HG03060 (cell line): ENCODE data around the gene ARHGAP22.

Source experiments
- ATAC-seq: cut with Tn5 transposase; IDR thresholded peaks from one replicate; pipeline ENCODE4 v1.9.1; 2021; ENCODE audit warnings: low read depth, moderate number of reproducible peaks; ENCODE audit not compliant: unreplicated experiment

The ARHGAP22 gene

DNA sequence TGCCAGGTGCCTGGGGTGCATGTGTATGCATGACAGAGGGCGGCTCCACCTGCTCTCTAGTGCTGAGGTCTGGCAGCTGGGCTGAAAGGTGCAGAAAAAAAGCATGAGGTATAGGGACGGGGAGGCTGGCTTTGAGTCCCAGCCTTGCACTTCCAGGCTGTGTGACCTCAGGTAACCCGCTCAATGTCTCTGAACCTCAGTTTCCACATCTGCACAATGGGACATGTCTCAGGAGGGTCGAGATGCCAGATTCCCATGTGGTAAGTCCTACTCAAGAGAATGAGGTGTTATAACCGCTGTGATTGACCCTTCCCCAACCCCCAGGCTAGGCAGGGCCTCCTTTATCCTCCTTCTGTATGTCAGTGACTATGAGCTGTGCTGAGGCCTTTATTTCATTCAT, 48.8 kb downstream of the ARHGAP22 start:
- ATAC-seq, result no peak

DNA sequence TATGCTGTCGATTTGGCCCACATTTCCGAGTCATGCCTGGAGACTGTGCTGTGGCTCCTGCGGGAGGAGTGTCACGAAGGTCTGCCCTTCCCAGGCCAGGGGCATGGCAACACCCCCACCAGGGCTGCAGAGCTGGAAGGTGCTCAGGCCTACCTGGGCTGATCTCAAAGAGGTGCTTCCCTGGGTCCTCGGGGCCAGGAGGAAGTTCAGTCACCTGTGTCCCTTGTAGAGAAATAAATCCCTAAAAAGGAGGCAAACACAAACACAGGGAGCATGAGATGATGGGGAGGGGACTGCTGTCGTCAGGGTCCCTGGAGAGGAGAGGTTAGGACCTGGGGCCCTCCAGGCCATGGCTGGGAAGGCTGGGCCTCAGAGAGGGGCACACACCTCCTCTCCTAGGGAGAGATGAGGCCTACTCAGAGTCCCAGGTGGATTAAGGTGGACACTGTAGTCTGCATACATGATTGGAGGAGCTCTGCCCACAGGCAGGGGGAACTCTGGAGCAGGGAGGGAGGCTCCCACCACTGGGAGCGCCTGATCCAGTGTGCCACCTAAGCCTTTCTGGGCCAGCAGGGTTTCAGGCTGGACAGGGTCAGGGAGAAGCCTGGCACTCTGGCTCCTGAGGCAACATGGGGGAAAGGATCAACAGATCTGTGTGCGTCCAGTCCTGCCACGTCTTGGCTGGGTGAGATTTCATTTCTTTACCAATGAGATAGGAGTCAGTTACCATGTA, 49.4 kb downstream of the ARHGAP22 start:
- ATAC-seq, result no peak

DNA sequence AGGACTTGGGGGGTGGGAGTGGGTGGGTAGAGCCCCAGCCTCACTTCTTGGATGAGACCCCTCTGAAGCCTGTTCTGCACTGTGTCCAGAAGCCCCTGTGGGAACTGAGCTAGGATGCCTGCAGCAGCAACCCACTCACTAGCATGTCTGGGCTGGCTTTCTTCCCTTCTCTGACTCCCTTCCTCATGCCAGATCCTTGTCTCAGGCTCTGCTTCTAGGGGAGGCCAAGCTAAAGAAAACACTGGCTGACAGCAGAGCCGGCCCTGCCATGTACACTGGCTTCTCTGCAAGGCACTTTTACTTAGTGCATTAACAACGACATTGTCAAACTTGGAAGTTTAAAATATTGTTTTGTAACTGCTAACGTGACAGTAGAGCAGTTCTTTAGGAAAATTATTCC, 50.2 kb downstream of the ARHGAP22 start:
- no peak for ATAC-seq

DNA sequence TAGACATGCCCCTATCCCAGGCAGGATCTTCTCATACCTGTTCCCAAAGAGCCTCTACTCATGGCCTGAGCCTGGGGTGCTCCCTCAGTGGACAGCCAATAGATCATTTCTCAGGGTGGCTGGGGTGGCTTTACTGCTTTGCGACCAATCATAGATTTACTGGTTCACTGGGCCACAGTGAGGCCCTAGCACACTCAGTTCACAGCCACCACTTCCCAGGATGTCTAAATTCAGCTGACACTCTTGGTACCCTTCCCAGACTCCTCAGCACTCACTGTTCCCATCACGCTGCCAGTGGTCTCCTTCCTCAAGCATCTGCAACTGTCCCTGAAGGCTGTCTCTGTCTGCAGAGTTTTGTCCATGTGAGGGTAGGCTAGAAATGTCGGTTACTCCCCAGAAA, 50.6 kb downstream of the ARHGAP22 start:
- ATAC-seq, result no peak

DNA sequence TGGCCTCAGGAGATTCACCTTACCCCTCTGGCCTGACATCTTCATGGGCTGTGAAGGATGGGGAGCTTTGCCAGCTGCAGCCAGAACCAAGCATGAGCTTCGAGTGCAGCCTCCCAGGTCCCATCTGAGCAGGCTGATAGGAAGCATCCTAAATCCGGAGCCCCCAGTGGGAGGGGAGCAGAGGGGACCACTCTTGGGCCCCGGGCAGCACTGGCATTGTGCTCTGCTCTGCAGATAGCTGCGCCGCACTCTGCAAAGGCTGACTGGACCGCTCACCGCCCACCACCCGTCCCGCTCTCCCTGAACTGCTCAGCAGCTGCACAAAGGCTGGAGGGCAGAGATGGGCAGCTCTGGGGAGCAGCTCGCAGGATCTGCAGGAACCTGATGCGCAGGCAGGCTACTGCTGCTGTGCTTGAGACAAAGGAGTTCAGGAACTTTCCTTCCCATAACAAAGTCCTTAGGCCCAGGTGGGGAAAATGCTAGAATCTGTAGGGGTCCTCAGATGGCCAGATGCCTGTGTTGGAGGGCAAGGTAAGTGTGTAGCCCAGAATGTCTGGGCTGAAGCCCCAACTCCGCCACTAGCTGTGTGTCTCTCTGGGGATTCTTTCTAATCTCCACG, 51.8 kb downstream of the ARHGAP22 start:
- no peak for ATAC-seq

DNA sequence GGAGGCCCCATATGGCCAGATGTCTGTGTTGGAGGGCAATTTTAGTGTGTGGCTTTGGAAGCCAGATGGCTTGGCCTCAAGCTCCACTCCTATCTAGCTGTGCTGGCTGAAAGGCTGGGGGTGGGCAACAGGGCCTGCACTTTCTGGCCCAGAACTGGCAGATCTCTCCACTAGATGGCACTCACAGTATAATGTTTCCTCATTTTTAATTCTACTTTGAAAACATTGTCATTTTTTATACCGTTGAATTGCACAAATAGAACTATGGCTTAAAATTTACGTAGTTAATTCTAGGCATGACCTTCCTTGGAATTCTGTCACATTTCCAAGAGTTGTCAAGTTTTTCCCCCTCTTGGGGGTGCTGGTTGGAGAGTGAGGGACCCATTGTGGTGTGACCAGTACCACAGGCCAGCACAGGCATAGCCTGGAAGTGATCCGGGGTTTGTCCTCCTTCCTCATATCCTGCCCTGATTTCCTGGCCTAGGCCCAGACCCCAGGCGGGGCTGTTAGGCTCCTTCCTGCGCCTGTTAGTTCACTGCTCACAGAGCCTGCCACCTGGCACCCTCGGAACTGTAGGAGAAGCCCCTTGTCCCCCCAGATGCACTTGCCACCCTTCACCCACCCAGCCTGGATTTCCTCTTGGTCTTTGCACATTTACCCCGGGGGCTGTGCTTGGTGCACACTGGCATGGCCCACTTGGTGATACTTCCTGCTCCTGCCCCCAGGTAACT, 52.8 kb downstream of the ARHGAP22 start:
- no peak for ATAC-seq

DNA sequence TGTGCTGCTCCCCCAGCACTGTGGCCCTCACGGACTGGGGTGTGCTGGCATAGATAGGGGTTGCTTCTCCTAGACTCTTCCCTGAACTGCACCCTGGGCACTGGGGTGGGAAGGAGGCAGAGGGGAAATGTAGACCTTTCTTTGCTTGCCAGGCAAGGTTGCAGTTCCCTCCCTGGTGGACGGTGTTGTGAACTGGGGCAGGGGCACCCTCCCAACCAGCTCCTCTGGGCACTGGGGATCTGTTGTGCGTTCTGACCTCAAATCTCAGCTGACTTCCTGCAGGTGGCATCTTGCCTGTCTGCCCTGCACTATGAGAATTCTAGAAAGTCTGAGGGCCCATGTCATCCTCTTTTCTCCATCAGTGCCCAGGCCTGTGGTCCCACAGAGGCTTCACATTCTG, 53.9 kb downstream of the ARHGAP22 start:
- ATAC-seq, result no peak

DNA sequence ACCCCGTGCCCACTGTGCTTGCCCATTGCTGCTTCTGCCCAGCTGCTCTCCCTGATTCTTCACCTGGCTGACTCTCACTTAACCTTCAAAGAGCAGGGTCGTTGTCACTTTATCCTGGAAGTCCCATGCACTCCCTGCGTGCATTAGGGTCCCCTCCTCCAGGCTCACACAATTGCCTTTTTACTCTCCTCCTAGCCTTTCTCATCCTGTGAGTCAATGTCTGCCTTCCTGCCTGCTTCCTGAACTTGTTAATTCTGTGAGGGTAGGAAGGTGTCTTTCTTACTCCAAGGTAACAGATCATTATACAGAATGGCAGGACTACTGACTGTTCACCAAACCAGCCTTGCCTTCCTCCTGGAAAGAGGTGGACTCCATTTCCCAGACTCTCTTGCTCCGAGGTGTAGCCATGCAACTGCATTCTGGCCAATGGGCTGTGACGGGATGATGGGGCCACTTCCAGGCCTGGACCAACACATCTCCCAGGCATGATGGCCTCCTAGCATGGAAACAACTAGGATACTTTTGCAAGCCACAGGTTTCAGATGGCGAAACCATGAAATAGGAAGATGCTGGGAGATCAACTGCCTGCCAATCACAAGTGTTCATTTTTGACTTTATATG, 54.7 kb downstream of the ARHGAP22 start:
- ATAC-seq, result no peak

DNA sequence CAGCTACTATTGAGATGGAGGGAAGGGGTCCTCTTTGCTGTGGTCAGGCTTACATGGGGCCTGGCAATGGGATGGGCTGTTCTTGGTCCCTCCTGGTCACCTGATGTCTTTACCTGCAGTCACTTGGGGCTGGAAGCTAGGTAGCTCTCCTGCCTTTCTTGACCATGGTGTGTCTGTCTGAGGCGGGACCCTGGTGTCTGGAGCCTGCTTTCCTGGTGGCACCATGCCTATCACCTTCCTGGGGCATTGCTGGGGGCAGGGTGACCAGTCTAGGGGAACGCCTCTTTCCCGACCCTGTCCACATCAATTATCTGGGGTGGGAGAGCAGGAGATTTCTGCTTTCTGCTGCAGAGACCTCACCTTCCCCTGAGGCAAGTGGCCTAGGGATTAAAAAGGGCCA, 55.6 kb downstream of the ARHGAP22 start:
- no peak for ATAC-seq

DNA sequence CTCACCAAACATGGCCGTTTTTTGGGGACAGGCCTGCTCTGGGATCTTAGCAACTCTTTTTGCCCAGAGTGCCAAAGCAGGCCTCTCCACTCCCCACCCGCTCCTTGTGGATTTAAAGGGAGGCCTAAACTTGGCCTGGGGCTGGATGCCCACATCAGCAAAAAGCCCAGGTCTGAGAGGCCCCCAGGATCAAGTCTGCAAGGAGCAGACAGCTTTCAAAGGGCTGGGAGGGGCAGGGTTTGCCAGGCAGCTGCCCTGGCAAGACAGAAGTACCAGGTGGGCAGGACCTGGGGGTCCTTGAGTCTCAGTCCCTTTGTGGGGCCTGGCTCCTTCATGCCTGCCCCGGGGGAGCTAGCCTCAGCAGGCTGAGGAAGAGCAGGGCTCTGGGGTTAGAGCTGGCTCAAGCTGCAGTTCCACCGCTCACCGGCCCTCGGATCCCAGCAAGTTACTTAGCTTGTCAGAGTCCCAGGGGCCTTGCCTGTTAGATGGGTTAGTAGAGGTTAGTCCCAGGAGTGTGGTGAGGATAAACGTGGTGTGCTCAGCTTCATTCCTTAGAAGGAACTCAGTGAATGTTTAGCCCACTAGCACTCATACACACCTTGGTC, 56.2 kb downstream of the ARHGAP22 start:
- no peak for ATAC-seq

DNA sequence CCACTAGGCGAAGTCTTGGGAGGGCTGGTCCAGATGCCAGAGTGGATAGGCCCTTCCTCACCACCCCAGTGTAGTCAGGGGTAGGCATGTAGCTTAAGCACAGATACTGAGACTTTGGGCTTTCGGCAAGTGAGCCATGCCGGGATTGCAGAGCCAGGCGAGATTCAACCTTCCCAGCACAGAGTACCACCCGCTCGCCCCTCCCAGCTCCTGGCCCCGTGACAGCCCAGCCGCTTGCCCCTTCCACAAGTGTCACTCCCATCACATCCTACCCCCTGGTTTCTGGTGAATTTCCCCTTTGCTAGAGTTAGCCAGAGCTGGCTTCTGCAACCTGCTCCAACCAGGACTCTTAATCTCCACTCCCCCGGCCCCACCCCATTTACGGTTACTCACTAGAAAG, 56.9 kb downstream of the ARHGAP22 start:
- no peak for ATAC-seq

DNA sequence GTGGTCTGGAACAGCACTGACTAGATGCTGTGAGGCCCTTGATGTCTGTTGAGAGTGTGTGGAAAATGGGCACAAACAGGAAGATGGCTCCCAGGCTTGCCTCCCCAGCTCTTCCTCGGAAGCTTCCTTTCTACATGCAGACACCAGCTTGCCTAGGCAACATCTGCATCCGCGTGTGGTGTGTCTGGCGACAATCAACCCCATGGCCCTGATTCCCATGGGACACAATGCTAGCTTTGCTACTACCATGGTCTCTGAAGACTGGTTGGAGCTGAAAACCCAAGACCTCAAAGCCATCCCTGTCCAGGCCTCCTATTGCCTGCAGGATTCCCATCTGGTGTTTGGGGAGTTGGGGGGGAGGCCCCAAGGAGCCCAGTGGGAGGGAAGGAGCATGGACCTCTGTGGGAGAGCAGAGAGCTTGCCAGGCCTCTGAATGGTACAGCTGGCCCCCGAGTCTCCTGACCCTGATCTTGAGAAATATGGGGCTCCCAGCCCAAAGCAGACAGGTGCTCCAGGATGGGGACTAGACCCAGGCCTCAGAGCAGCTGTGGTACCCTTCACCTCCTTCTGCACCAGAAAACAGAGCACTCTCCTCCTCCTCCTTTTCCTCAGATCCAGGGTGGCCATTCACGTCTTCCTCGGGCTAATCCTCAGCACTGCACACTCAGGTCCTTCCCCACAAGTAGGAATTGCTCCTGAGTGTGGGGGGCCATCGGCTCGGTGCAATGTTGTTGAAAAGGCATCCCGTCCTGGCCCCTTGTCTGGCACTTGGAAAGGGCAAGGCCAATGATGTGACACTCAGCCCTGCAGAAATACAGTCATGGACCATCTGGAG, 57.6 kb downstream of the ARHGAP22 start:
- ATAC-seq, result no peak

DNA sequence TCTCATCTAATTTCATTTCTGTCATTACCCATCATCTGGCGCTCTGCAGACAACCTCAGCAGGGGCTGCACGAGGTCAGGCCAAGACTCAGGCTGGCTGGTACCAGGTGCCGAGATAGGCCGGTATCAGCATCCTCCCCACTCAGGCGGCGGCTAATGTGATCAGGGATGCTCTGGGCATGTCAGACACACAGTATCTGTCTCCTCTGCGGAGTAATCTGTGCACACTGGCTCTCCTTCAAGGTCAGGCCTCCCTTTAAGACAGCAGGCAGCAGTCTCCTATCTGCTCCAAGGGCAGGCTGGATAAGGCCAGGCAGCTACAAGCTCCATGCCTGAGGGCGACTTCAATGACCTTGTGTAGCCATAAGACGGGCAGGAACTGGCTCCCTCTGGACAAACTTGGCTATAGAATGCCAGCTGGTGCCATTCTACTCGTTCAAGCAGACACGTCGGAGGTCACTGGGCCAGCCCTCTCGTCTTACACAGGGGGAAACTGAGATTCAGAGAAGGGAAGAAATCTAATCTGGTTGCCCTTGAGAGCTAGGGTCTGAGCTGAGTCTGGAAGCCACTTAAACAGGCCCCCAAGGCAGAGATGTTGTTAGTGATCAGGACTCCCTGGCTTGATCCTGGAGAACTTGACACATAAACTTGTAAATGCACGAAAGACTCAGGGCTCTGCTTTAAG, 59.3 kb downstream of the ARHGAP22 start:
- ATAC-seq, result no peak

DNA sequence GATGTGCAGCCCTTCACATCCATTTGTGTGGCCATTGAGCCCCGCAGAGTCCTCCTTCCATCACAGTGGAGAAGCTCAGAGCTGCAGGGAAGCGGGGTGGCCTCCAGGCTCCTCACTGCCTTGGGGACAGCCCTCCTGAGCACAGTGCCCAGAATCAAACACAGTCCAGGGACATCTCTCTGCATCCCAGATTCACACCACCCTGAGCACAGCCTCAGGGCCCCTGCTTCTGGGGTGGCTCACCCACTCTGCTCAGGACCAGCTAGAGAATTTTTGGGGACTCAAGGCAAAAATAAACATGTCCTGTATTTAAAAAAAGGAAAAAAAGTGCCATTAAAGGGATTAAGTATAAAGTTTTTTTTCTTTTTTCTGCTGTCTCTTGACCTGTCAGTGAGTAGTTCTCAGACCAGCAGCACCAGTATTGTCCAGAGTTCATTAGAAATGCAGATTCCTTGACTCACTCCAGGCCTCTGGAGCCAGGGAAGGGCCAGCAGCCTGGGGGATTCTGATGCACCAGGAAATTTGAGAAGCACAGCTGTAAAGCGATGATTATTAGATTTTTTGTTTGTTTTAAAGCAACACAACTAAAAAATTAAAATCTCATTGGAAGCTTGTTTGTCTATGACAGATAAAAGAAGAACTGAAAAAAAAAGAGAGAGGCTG, 61.6 kb downstream of the ARHGAP22 start:
- no peak for ATAC-seq

DNA sequence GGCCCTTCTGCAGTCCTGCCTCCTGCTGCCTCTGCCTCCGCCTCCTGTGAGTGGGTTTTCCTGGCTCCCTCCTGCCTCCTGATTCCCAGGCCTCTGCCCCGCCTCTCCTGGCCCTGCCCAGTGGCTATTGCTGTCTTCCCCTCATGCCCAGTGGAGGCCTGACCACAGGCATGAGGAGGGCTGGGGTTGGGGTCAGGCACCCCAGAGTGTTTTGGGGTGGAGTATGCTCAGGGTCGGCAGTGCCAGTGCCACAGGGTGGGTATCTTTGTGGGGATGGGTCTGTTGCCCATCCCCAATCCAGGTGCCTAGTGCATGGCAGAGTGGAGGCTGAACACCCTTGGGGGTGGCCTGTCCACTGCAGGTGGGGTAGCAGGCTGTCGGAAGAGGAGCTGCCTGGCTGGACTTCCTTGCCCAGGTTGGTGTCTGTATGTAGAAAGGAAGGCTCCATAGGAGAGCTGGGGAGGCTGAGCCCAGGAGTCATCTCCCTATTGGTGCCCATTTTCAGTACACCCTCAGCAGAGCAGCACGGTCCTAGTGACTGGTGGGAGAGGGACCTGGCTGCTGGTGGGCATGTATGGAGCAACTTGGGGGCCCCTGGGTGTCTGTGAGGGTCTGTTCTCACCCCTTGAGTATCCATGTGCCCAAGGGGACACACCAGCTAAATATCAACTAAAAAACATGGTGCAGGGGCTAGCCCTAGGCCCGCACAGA, 62.2 kb downstream of the ARHGAP22 start:
- ATAC-seq, result no peak

DNA sequence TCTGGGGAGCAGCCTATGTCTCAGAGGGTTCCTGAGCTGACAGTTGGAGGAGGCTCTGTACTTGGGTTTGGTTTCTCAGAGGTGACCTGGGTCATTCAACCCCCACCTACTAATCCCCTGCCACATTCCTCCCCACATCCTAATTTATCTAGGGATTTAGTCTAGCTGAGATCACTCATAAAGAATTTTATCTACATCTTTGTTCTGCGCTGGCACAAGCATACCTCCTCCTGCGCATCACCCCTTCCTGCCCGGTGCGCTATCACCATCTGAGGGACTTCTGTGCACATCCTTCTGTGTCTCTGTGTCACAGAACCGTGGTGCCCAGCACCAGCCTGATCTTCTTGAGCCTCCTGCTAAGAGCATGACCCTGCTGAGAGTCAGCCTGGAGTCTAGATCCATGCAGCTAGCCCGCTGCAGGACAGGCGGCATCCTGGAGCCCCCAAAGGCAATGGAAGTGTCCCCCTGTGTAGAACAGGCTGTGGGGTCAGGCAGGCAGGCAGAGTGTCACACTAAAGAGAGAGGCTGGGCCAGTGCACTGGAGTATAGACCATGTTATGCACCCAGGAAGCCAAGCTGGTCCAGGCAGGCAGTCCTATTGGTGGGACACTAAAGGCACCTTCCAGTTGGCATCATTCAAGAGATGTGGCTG, 63.6 kb downstream of the ARHGAP22 start:
- ATAC-seq, result no peak

DNA sequence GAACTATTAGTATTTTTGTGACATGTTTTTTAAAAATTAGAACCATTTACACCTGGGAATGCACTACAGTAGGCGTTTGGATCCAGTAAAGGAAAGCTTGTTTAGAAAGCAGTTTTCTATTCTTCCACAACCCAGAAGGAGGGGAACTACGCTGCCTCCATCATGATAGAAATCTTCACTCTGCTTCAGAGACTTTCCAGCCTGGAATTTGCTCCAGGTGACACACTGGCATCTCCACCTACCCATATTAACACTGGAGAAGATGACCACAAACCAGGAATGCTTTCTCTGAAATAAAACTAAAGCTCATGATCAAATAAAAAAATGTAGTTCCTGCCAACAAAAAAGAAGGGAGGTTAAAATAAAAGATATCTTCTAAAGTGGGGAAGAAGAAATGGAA, 66.3 kb downstream of the ARHGAP22 start:
- no peak for ATAC-seq
